GM18499 (cell line): ENCODE results near the gene PBX2.
"Not testable (repeated sequence)": the region's sequence is repeated elsewhere in the genome, so short reads cannot be mapped to it uniquely, and the experiment has no call there.

Experiments used
- ATAC-seq: cut with Tn5 transposase; IDR thresholded peaks from one replicate; pipeline ENCODE4 v1.9.1; 2021; ENCODE audit warnings: moderate number of reproducible peaks; ENCODE audit not compliant: insufficient read depth, unreplicated experiment

The PBX2 gene

GRCh38 chr6:32187725-32188380 lies 2.1 kb downstream of the PBX2 start:
- ATAC-seq, result not testable (repeated sequence)

GRCh38 chr6:32187009-32187709 lies 2.8 kb downstream of the PBX2 start:
- ATAC-seq, result no peak

GRCh38 chr6:32186151-32186840 lies 3.7 kb downstream of the PBX2 start:
- not testable (repeated sequence) for ATAC-seq

GRCh38 chr6:32185681-32186131 lies 4.3 kb downstream of the PBX2 start:
- ATAC-seq, result not testable (repeated sequence)

- ATAC-seq, result no peak
These were observed 5.8 kb downstream of the PBX2 start, which contains the start of gene AGER for GRCh38 chr6:32184084-32184640. Gene AGER, minus strand, starts transcription at chr6:32184253. Its CDS starts 31 bp downstream, at chr6:32184222.

- ATAC-seq, result no peak
These were observed 6.4 kb downstream of the PBX2 start for GRCh38 chr6:32183483-32184083.

GRCh38 chr6:32183030-32183429 lies 7.0 kb downstream of the PBX2 start:
- ATAC-seq, result no peak

- no peak for ATAC-seq
These were observed 7.4 kb downstream of the PBX2 start for GRCh38 chr6:32182555-32182981.

- ATAC-seq, result no peak
These were observed 8.0 kb downstream of the PBX2 start for GRCh38 chr6:32181915-32182529.

- ATAC-seq, result no peak
These were observed 8.8 kb downstream of the PBX2 start for GRCh38 chr6:32181148-32181702.

GRCh38 chr6:32179766-32180405 lies 10.1 kb downstream of the PBX2 start:
- ATAC-seq, result no peak

- ATAC-seq, result no peak
These were observed 11.2 kb downstream of the PBX2 start for GRCh38 chr6:32178547-32179440.

- peak; percentile 82 for ATAC-seq
These were observed 12.0 kb downstream of the PBX2 start, which contains the start of gene RNF5 for GRCh38 chr6:32177788-32178546. Gene RNF5, plus strand, starts transcription at chr6:32178405. Its CDS starts 107 bp downstream, at chr6:32178512.

GRCh38 chr6:32177183-32177787 lies 12.7 kb downstream of the PBX2 start:
- no peak for ATAC-seq

GRCh38 chr6:32176476-32177182 lies 13.4 kb downstream of the PBX2 start:
- no peak for ATAC-seq

GRCh38 chr6:32175711-32176475 lies 14.1 kb downstream of the PBX2 start, which contains the start of gene AGPAT1:
Gene AGPAT1, minus strand, starts transcription at chr6:32176084. Its CDS starts 4,588 bp downstream, at chr6:32171496.
- no peak for ATAC-seq
